ENCODE results near the gene EPHA2.

GRCh38 chr1:16077406-16078245, 78.2 kb downstream of the EPHA2 start:
- TF ChIP-seq HNF4G (IDR thresholded peaks at IDR 0.05): no peak
- no peak for TF ChIP-seq CTCF (IDR thresholded peaks at IDR 0.05; ENCODE audit: low read depth, low read length, missing input control)
- no peak for TF ChIP-seq FOXA1 (IDR thresholded peaks at IDR 0.05)
- no peak for TF ChIP-seq RAD21 (IDR thresholded peaks at IDR 0.05)
- TF ChIP-seq JUND (IDR thresholded peaks at IDR 0.05): no peak
- no peak for TF ChIP-seq REST (IDR thresholded peaks at IDR 0.05)
- TF ChIP-seq EGR1 (IDR thresholded peaks at IDR 0.05; ENCODE audit: low read depth in 2 of 2): no peak
- TF ChIP-seq YY1 (IDR thresholded peaks at IDR 0.05): no peak

Data from liver (tissue), 3 donors.